Neural crest cell (in vitro differentiated cells): ENCODE results near the gene TRAM2. TPM values are rescaled to one million over a fixed set of nuclear protein-coding genes. Genes with fewer than 3 reads are reported as not detected.

ENCODE experiments used
- DNase-seq: peaks from one replicate; pipeline ENCODE4 v3.0.0; 2021; ENCODE audit warnings: low read depth, mixed read lengths, low spot score
- H3K27ac Mint-ChIP-seq: one replicate; pipeline ENCODE4 v1.8.0; 2021; ENCODE audit warnings: mild to moderate bottlenecking, mixed read lengths; ENCODE audit not compliant: unreplicated experiment
- H3K27me3 Mint-ChIP-seq: 2 replicates; pipeline ENCODE4 v1.8.0; 2021; ENCODE audit warnings: low read depth, mild to moderate bottlenecking, mixed read lengths
- H3K36me3 Mint-ChIP-seq: 2 replicates; pipeline ENCODE4 v1.8.0; 2021; ENCODE audit warnings: low read depth, mild to moderate bottlenecking, mixed read lengths
- H3K4me1 Mint-ChIP-seq: 2 replicates; pipeline ENCODE4 v1.8.0; 2021; ENCODE audit warnings: mixed read lengths
- H3K4me3 Mint-ChIP-seq: one replicate; pipeline ENCODE4 v1.8.0; 2021; ENCODE audit warnings: mild to moderate bottlenecking, mixed read lengths
- H3K9me3 Mint-ChIP-seq: 2 replicates; pipeline ENCODE4 v1.8.0; 2021; ENCODE audit warnings: mixed read lengths
- total RNA-seq: library from RNA; stranded (reverse); gene quantifications from 2 replicates; pipeline ENCODE4 v1.2.1, GENCODE V29; 2021
- TF ChIP-seq, protein P1 (sequence below): fragments of 200-600 bp; sonication (generic); conservative IDR thresholded peaks from 2 replicates; pipeline ENCODE4 v1.5.0; 2021; ENCODE audit warnings: antibody characterized with exemption, mild to moderate bottlenecking

TRAM2 gene
- total RNA-seq, 1 donor from 2014 or later: 20.2 TPM

DNA sequence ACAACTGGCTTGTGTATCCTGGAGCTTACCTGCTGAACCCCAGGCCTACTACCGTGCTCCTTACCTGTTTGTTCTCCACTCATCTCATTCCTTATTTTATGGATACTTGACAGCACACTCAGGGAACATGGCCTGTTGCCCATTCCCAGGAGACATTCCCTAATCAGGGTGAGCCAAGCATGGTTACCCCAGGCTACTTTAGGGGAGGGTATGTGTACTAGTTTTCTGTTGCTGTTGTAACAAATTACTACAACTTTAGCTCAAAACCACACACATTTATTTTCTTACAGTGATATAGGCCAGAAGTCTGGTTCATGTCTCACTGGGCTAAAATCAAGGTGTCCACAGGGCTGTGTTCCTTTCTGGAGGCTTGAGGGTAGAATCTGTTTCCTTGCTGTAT, 15.0 kb upstream of the TRAM2 start:
- TF ChIP-seq, protein P1, sequence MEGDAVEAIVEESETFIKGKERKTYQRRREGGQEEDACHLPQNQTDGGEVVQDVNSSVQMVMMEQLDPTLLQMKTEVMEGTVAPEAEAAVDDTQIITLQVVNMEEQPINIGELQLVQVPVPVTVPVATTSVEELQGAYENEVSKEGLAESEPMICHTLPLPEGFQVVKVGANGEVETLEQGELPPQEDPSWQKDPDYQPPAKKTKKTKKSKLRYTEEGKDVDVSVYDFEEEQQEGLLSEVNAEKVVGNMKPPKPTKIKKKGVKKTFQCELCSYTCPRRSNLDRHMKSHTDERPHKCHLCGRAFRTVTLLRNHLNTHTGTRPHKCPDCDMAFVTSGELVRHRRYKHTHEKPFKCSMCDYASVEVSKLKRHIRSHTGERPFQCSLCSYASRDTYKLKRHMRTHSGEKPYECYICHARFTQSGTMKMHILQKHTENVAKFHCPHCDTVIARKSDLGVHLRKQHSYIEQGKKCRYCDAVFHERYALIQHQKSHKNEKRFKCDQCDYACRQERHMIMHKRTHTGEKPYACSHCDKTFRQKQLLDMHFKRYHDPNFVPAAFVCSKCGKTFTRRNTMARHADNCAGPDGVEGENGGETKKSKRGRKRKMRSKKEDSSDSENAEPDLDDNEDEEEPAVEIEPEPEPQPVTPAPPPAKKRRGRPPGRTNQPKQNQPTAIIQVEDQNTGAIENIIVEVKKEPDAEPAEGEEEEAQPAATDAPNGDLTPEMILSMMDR: no peak
- no peak overlapping the region for H3K4me3 Mint-ChIP-seq
- H3K36me3 Mint-ChIP-seq: no peaks in the 10 kb centered on the region
- no peaks in the 10 kb centered on the region for H3K9me3 Mint-ChIP-seq
- H3K4me1 Mint-ChIP-seq: peaks cover 23% of the 10 kb centered on the region
- DNase-seq: no peak
- no peak overlapping the region for H3K27ac Mint-ChIP-seq
- no peaks in the 10 kb centered on the region for H3K27me3 Mint-ChIP-seq

DNA sequence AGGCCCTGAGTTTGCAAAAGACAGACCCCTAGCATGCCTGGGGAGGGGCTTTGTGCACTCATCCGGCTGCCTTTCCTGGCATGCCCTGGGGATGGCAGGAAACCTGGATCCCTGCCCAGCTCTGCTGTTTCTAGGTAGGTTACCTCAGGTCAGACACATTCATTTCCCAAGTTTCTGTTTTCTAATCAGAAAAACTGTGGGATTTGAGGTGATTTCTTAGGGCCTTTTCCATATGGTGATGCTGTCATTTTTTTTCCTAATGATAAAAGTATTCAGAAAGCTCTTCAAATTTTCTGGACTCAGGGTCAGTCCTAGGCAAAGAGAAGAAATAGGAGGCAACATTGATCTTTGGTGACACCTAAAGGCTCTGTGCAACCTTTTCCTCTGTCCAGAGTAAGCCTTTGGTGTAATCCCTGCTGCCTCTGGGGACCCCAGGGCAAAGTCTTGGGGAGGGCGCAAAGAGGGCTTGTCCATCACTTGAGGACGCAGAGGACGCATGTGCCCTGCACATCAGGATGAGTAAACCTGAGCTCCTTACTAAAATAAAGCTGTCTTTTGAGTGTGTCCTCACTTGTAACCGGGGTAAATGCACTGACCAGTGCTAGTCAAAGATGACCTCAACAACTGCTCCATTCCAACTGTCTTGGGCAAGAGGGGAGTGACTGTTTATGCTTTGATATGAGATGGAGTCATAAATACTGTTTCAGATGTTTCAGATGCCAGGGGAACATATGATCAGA, 13.5 kb upstream of the TRAM2 start:
- Mint-ChIP-seq H3K9me3 (no peaks in the 10 kb centered on the region), H3K36me3 (no peaks in the 10 kb centered on the region), H3K4me1 (peaks cover 8% of the 10 kb centered on the region), H3K27me3 (no peaks in the 10 kb centered on the region), H3K27ac (no peak overlapping the region), H3K4me3 (no peak overlapping the region)
- no peak for DNase-seq
- TF ChIP-seq, protein P1: no peak

DNA sequence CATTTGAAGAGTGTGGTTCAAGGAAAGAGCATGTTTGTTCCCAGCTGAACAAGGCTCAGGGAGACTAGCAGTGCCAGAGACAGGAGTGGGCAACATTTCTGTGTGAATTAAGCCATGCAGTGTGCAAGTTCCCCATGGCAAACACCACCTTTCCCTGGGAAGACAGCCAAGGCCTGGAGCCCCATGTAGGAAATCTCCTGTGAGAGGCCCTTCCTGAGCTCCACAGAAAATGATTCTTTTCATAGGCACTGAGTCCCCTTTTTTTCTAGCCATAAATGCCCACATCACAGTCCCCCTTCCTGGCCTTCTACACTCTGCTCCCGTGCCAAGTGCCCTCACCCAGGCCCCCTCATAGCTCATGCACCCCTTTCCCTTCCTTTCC, 11.8 kb upstream of the TRAM2 start:
- Mint-ChIP-seq H3K4me1 (no peaks in the 10 kb centered on the region), H3K4me3 (no peak overlapping the region), H3K9me3 (no peaks in the 10 kb centered on the region), H3K36me3 (no peaks in the 10 kb centered on the region), H3K27me3 (no peaks in the 10 kb centered on the region), H3K27ac (no peak overlapping the region)
- TF ChIP-seq, protein P1: no peak
- DNase-seq: no peak

DNA sequence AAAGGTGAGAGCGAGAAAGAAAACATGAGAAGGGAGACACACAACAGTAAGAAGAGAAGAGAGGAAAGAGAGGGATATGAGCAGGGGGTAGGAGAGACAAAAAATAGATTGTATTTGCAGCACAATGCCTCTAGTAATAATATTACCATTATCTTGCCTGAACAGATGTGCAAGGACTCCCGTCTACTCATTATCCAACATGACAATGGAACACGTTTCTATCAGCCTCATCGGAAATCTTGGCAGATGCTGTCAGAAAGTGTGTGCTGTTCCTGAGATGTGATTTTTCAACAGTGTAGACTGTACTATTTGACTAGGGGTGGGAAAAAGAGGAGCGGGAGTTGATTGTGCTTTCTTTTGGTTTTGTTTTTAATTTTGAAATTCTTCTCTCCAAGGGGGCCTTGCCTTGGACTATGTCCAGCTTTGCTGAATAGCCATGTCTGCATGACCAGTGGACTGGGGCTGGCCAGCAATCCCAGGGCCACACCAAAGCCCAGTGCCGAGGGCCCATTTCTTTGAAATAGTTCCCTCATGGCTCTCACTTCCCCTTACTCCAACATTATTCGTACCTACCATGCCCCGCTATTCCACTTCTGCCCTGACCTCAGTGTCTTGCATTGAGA, 11.3 kb upstream of the TRAM2 start:
- Mint-ChIP-seq H3K36me3 (no peaks in the 10 kb centered on the region), H3K4me1 (no peaks in the 10 kb centered on the region), H3K27me3 (no peaks in the 10 kb centered on the region), H3K4me3 (no peak overlapping the region), H3K9me3 (no peaks in the 10 kb centered on the region), H3K27ac (no peak overlapping the region)
- DNase-seq: no peak
- TF ChIP-seq, protein P1: no peak

DNA sequence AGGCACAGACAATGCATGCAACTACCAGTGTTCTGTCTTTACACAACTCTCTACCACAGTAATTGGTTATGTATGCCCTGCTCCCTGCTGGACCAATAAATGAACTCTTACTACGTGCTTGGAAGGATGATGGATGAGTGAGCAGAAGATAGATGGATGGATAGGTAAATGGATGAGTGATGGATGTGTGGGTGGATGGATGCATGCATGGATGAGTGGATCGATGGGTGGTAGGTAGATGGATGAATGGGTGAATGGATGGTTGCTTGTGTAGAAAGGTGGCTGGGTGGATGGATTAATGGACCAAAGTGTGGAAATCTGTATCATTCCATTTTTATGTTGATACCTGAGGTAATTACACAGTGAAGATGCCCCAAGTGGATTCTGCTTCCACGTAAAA, 10.1 kb upstream of the TRAM2 start:
- Mint-ChIP-seq H3K36me3 (peaks cover 7% of the 10 kb centered on the region), H3K9me3 (no peaks in the 10 kb centered on the region), H3K4me3 (no peak overlapping the region), H3K27me3 (no peaks in the 10 kb centered on the region), H3K27ac (no peak overlapping the region), H3K4me1 (no peaks in the 10 kb centered on the region)
- TF ChIP-seq, protein P1: no peak
- no peak for DNase-seq
